GM19240 (cell line): ENCODE data around the gene SNX32.
A peak's percentile ranks its signal among the peaks of the same experiment; 100 is the strongest.

Experiments used
- DNase-seq: peaks from one replicate; pipeline ENCODE4 v3.0.0; 2011; ENCODE audit warnings: low spot score; ENCODE audit not compliant: insufficient read length

The SNX32 gene

GRCh38 chr11:65899356-65900124, 65.8 kb downstream of the SNX32 start:
- DNase-seq = no peak

- peak; percentile 47 for DNase-seq
Observed at GRCh38 chr11:65900125-65900898, 66.5 kb downstream of the SNX32 start, which contains the start of gene FOSL1. FOSL1 (minus strand) TSS chr11:65900388; CDS start chr11:65900339, 49 bp downstream.

- DNase-seq = no peak
Observed at GRCh38 chr11:65900899-65901180, 67.1 kb downstream of the SNX32 start.

GRCh38 chr11:65903068-65903481, 69.3 kb downstream of the SNX32 start:
- DNase-seq = no peak
